IMR-90 (cell line): ENCODE data around the gene BRF1. TPM values are rescaled to one million over a fixed set of nuclear protein-coding genes. Genes with fewer than 3 reads are reported as not detected.

Experiments used
- ATAC-seq: fragments of 200-7000 bp; cut with Tn5 transposase; 2 replicates; pipeline ENCODE4 v1.9.1; 2020; ENCODE audit warnings: low read depth, mild to moderate bottlenecking, moderate library complexity
- BruUV-seq: library from RNA; stranded (reverse); fragments of 400-500 nt; replicated peaks from 2 replicates; lab custom pipeline; 2021; lab: Mats Ljungman, UMichigan
- CTCF ChIA-PET: fragments of 300-600 bp; formaldehyde crosslinking; extraction: SDS; loops from one replicate; lab custom pipeline; 2021; ENCODE audit warnings: antibody characterized with exemption; lab: Yijun Ruan, JAX
- POLR2A ChIA-PET: fragments of 300-600 bp; sonication (Branson Sonifier 250); formaldehyde crosslinking; loops from one replicate; lab custom pipeline; 2022; ENCODE audit warnings: antibody characterized with exemption; ENCODE audit not compliant: unreplicated experiment; lab: Charles Lee
- DNase-seq: peaks from one replicate; pipeline ENCODE4 v3.0.0; 2013
- H2AFZ ChIP-seq: replicated peaks from 2 replicates; pipeline ENCODE3; 2013; ENCODE audit warnings: low read length, mild to moderate bottlenecking; ENCODE audit not compliant: poor library complexity
- H2AK5ac ChIP-seq: 2 replicates; pipeline ENCODE4 v1.6.1; 2013; ENCODE audit warnings: low read depth, low read length, inconsistent platforms
- H2AK9ac ChIP-seq: replicated peaks from 2 replicates; pipeline ENCODE3; 2013; ENCODE audit warnings: mild to moderate bottlenecking, low read depth, low read length, moderate library complexity; ENCODE audit not compliant: poor library complexity
- H2BK120ac ChIP-seq: 2 replicates; pipeline ENCODE4 v1.6.1; 2013; ENCODE audit warnings: low read depth, low read length, inconsistent platforms
- H2BK15ac ChIP-seq: 3 replicates; pipeline ENCODE4 v1.6.1; 2013; ENCODE audit warnings: low read depth, low read length, inconsistent platforms
- H2BK20ac ChIP-seq: 2 replicates; pipeline ENCODE4 v1.6.1; 2013; ENCODE audit warnings: low read depth, mild to moderate bottlenecking, inconsistent platforms, low read length, moderate library complexity
- H2BK5ac ChIP-seq: 2 replicates; pipeline ENCODE4 v1.6.1; 2013; ENCODE audit warnings: mild to moderate bottlenecking, low read depth, low read length, inconsistent platforms; ENCODE audit not compliant: poor library complexity, severe bottlenecking
- H3K14ac ChIP-seq: replicated peaks from 2 replicates; pipeline ENCODE4 v1.6.1; 2013; ENCODE audit warnings: low read depth, low read length, inconsistent platforms
- H3K18ac ChIP-seq: 2 replicates; pipeline ENCODE4 v1.6.1; 2013; ENCODE audit warnings: low read depth, low read length, control low read depth
- H3K23ac ChIP-seq: 2 replicates; pipeline ENCODE4 v1.6.1; 2013; ENCODE audit warnings: low read depth, low read length, inconsistent platforms
- H3K27ac ChIP-seq: 2 replicates; pipeline ENCODE4 v1.5.1; 2013; ENCODE audit warnings: mild to moderate bottlenecking, control low read depth, low read length; ENCODE audit not compliant: insufficient read depth
- H3K27me3 ChIP-seq: 2 replicates; pipeline ENCODE4 v1.6.1; 2013; ENCODE audit warnings: low read length; ENCODE audit not compliant: control insufficient read depth, insufficient read depth
- H3K36me3 ChIP-seq: 2 replicates; pipeline ENCODE4 v1.6.1; 2013; ENCODE audit warnings: low read length, mixed read lengths; ENCODE audit not compliant: control insufficient read depth, insufficient read depth
- H3K4ac ChIP-seq: 2 replicates; pipeline ENCODE4 v1.6.1; 2013; ENCODE audit warnings: low read depth, low read length, inconsistent platforms
- H3K4me1 ChIP-seq: 2 replicates; pipeline ENCODE4 v1.6.1; 2013; ENCODE audit warnings: low read length, mixed read lengths; ENCODE audit not compliant: control insufficient read depth, insufficient read depth
- H3K4me2 ChIP-seq: 2 replicates; pipeline ENCODE4 v1.6.1; 2013; ENCODE audit warnings: low read depth, mild to moderate bottlenecking, control low read depth, low read length, moderate library complexity
- H3K4me3 ChIP-seq: 2 replicates; pipeline ENCODE4 v1.5.1; 2013; ENCODE audit warnings: low read depth, mild to moderate bottlenecking, control low read depth, low read length, moderate library complexity; ENCODE audit not compliant: insufficient read depth
- H3K56ac ChIP-seq: 2 replicates; pipeline ENCODE4 v1.6.1; 2013; ENCODE audit warnings: low read length, inconsistent platforms; ENCODE audit not compliant: insufficient read depth; ENCODE audit errors: extremely low read depth
- H3K79me1 ChIP-seq, 2 experiments: 2 replicates each; pipeline ENCODE4 v1.6.1; 2013; ENCODE audit warnings: low read length in 2 of 2, inconsistent platforms in 1 of 2, low read depth in 1 of 2
- H3K9ac ChIP-seq: 2 replicates; pipeline ENCODE4 v1.6.1; 2013; ENCODE audit warnings: low read depth, low read length, control low read depth
- H3K9me1 ChIP-seq: 2 replicates; pipeline ENCODE4 v1.6.1; 2013; ENCODE audit warnings: low read length, inconsistent platforms; ENCODE audit not compliant: insufficient read depth
- H3K9me3 ChIP-seq: 2 replicates; pipeline ENCODE4 v1.6.1; 2013; ENCODE audit warnings: low read length; ENCODE audit not compliant: control insufficient read depth, insufficient read depth
- H4K20me1 ChIP-seq: 2 replicates; pipeline ENCODE4 v1.6.1; 2013; ENCODE audit warnings: low read length, inconsistent platforms; ENCODE audit not compliant: insufficient read depth
- H4K5ac ChIP-seq: 2 replicates; pipeline ENCODE4 v1.6.1; 2013; ENCODE audit warnings: mild to moderate bottlenecking, low read depth, low read length, control low read depth
- H4K8ac ChIP-seq, 2 experiments: 2 replicates each; pipeline ENCODE4 v1.6.1; 2013; ENCODE audit warnings: low read depth in 2 of 2, low read length in 2 of 2, control low read depth in 1 of 2, inconsistent platforms in 1 of 2
- H4K91ac ChIP-seq: 2 replicates; pipeline ENCODE4 v1.6.1; 2013; ENCODE audit warnings: low read depth, low read length, inconsistent platforms; ENCODE audit not compliant: insufficient read depth
- BHLHE40 ChIP-seq: fragments of 150-350 bp; IDR thresholded peaks from 2 replicates; pipeline ENCODE4 v1.6.1; 2016; ENCODE audit warnings: mild to moderate bottlenecking, low read depth, low read length
- CHD1 ChIP-seq: IDR thresholded peaks from 2 replicates; pipeline ENCODE4 v1.6.1; 2012; ENCODE audit warnings: low read depth, low read length, improper control_type of control experiment
- FOS ChIP-seq: fragments of 150-350 bp; IDR thresholded peaks from 2 replicates; pipeline ENCODE4 v1.6.1; 2016; ENCODE audit warnings: low read depth, low read length
- MAFK ChIP-seq: IDR thresholded peaks from 2 replicates; pipeline ENCODE4 v1.6.1; 2012; ENCODE audit warnings: low read depth, low read length, improper control_type of control experiment
- MAZ ChIP-seq: IDR thresholded peaks from 2 replicates; pipeline ENCODE4 v1.6.1; 2012; ENCODE audit warnings: low read depth, mild to moderate bottlenecking, low read length, improper control_type of control experiment, moderate library complexity, borderline replicate concordance
- NFE2L2 ChIP-seq: fragments of 150-350 bp; IDR thresholded peaks from 2 replicates; pipeline ENCODE4 v1.6.1; 2016; ENCODE audit warnings: low read depth, mild to moderate bottlenecking, low read length
- POLR2A ChIP-seq: IDR thresholded peaks from 2 replicates; pipeline ENCODE4 v1.6.1; 2012; ENCODE audit warnings: mild to moderate bottlenecking, low read depth, low read length
- RAD21 ChIP-seq: IDR thresholded peaks from 2 replicates; pipeline ENCODE4 v1.6.1; 2012; ENCODE audit warnings: low read length, improper control_type of control experiment
- RCOR1 ChIP-seq: IDR thresholded peaks from 2 replicates; pipeline ENCODE4 v1.6.1; 2012; ENCODE audit warnings: mild to moderate bottlenecking, low read length, improper control_type of control experiment; ENCODE audit not compliant: insufficient replicate concordance
- RFX5 ChIP-seq: IDR thresholded peaks from 2 replicates; pipeline ENCODE4 v1.8.0; 2012; ENCODE audit warnings: low read depth, mild to moderate bottlenecking, low read length, moderate library complexity
- WGBS, 2 experiments: methylation state at CpG; one replicate each; pipeline versions ENCODE4 v1.1.5 to v1.1.7; 2013; ENCODE audit warnings: missing lambda C conversion rate in 2 of 2; ENCODE audit not compliant: insufficient read length in 1 of 2; ENCODE audit errors: extremely low coverage in 2 of 2; 5-methylcytosine and 5-hydroxymethylcytosine counted together
- dilution Hi-C: fragments of 300-500 bp; cut with HindIII; formaldehyde crosslinking; loops from one replicate; pipeline ENCODE4 v1.14.3; 2018; ENCODE audit warnings: low sequenced_read_pairs; ENCODE audit not compliant: unreplicated experiment
- in situ Hi-C: fragments of 300-500 bp; cut with MboI; formaldehyde crosslinking; loops from 3 replicates; pipeline ENCODE4 v1.14.3; 2019; ENCODE audit warnings: low sequenced_read_pairs, inconsistent platforms, mixed read lengths
- intact Hi-C: fragments of 100-400 bp; cut with micrococcal nuclease; formaldehyde crosslinking; loops from 2 replicates; pipeline ENCODE4 v1.10.0; 2022
- polyA plus RNA-seq, 3 experiments: library from polyadenylated mRNA; depleted of rRNA; stranded (reverse); fragments of >200 nt; gene quantifications; 2 replicates each; pipeline ENCODE4 v1.2.3, GENCODE V29; 2012; ENCODE audit warnings: low replicate concordance in 1 of 3
- total RNA-seq: library from RNA; depleted of rRNA; stranded (reverse); fragments of >200 nt; gene quantifications from 2 replicates; pipeline ENCODE4 v1.2.3, GENCODE V29; 2012
- TF ChIP-seq, protein P1 (sequence below): fragments of 150-350 bp; IDR thresholded peaks from 2 replicates; pipeline ENCODE4 v1.6.1; 2017; ENCODE audit warnings: mild to moderate bottlenecking, antibody characterized with exemption, low read length, low read depth

The BRF1 gene
- total and polyA plus RNA-seq, 2 of the 4 experiments (the other 2 are of a cell fraction), result 12.4 to 16.7 TPM

- intact Hi-C loops (no loop called here), dilution Hi-C loops (no loop called here)
- no peak for ATAC-seq
These were observed 93.3 kb downstream of the BRF1 start for GRCh38 chr14:105207460-105207901.

More at GRCh38 chr14:105207460-105207901, 93.3 kb downstream of the BRF1 start:
- Histone ChIP-seq H2BK120ac (no peak overlapping the region), H3K23ac (no peak overlapping the region), H3K4me1 (peaks cover 1% of the 10 kb centered on the region; the same call in 1 of the 2 replicates), H3K4me2 (no peak overlapping the region), H2BK5ac (no peak overlapping the region), H3K27ac (no peak overlapping the region), H3K4ac (no peak overlapping the region), H3K18ac (no peak overlapping the region), H2BK15ac (no peak overlapping the region), H4K5ac (no peak overlapping the region), H2AK5ac (no peak overlapping the region), H4K20me1 (peaks cover 9% of the 10 kb centered on the region), H3K27me3 (no peaks in the 10 kb centered on the region), H3K9me3 (no peaks in the 10 kb centered on the region), H2AK9ac (peak overlapping the region; percentile 37), H3K36me3 (peaks cover 11% of the 10 kb centered on the region), H4K8ac (no peak overlapping the region), H3K79me1 (no peaks in the 10 kb centered on the region), H2BK20ac (no peak overlapping the region), H3K14ac (no peak overlapping the region), H3K56ac (no peak overlapping the region), H3K9me1 (no peaks in the 10 kb centered on the region), H4K91ac (no peak overlapping the region), H2AFZ (no peak overlapping the region), H3K4me3 (no peak overlapping the region), H3K9ac (no peak overlapping the region)
- in situ Hi-C loops, result no loop called here
- CTCF ChIA-PET, result no interaction called here
- TF ChIP-seq, protein P1, sequence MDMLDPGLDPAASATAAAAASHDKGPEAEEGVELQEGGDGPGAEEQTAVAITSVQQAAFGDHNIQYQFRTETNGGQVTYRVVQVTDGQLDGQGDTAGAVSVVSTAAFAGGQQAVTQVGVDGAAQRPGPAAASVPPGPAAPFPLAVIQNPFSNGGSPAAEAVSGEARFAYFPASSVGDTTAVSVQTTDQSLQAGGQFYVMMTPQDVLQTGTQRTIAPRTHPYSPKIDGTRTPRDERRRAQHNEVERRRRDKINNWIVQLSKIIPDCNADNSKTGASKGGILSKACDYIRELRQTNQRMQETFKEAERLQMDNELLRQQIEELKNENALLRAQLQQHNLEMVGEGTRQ, result no peak
- TF ChIP-seq MAZ (no peak), RCOR1 (no peak), BHLHE40 (no peak), RFX5 (no peak), POLR2A (no peak), RAD21 (no peak), NFE2L2 (no peak), MAFK (no peak), FOS (no peak), CHD1 (no peak)
- POLR2A ChIA-PET, result no interaction called here
- DNase-seq, result no peak
- BruUV-seq, result no TSS peak
- 66% methylated on average over 12 of the region's 13 CpGs; no CpG with 5 or more reads in 1 of the 2 experiments for WGBS, 2 experiments
